Measurements from ENCODE around the gene NLRX1.
"Not testable (repeated sequence)": the region's sequence is repeated elsewhere in the genome, so short reads cannot be mapped to it uniquely, and the experiment has no call there.

The NLRX1 gene

GRCh38 chr11:119156496-119156895 lies 12.0 kb upstream of the NLRX1 start:
- no peak for TF ChIP-seq CTCF (IDR thresholded peaks at IDR 0.05)
- H3K27me3 Mint-ChIP-seq (ENCODE audit: low read depth, poor library complexity): peaks cover 57% of the 10 kb centered on the region
- H3K4me1 Mint-ChIP-seq: no peaks in the 10 kb centered on the region
- DNase-seq: no peak
- no peaks in the 10 kb centered on the region for H3K9me3 Mint-ChIP-seq
- no peaks in the 10 kb centered on the region for H3K36me3 Mint-ChIP-seq (ENCODE audit: low read depth)
- H3K27ac Mint-ChIP-seq: no peak overlapping the region
- H3K4me3 Mint-ChIP-seq: no peak overlapping the region

- Mint-ChIP-seq H3K27ac (no peak overlapping the region), H3K36me3 (ENCODE audit: low read depth) (no peaks in the 10 kb centered on the region), H3K4me3 (no peak overlapping the region), H3K4me1 (no peaks in the 10 kb centered on the region), H3K27me3 (ENCODE audit: low read depth, poor library complexity) (peaks cover 52% of the 10 kb centered on the region), H3K9me3 (no peaks in the 10 kb centered on the region)
- no peak for DNase-seq
- TF ChIP-seq CTCF (IDR thresholded peaks at IDR 0.05): no peak
Observed at GRCh38 chr11:119157063-119157462, 11.5 kb upstream of the NLRX1 start.

- peaks cover 50% of the 10 kb centered on the region for H3K27me3 Mint-ChIP-seq (ENCODE audit: low read depth, poor library complexity)
- H3K27ac Mint-ChIP-seq: no peak overlapping the region
- no peak for TF ChIP-seq CTCF (IDR thresholded peaks at IDR 0.05)
- H3K4me3 Mint-ChIP-seq: no peak overlapping the region
- H3K4me1 Mint-ChIP-seq: no peaks in the 10 kb centered on the region
- no peaks in the 10 kb centered on the region for H3K36me3 Mint-ChIP-seq (ENCODE audit: low read depth)
- DNase-seq: no peak
- H3K9me3 Mint-ChIP-seq: no peaks in the 10 kb centered on the region
Observed at GRCh38 chr11:119158467-119158866, 10.1 kb upstream of the NLRX1 start.

GRCh38 chr11:119160151-119160550 lies 8.4 kb upstream of the NLRX1 start:
- DNase-seq: no peak
- H3K9me3 Mint-ChIP-seq: no peaks in the 10 kb centered on the region
- no peak for TF ChIP-seq CTCF (IDR thresholded peaks at IDR 0.05)
- H3K4me3 Mint-ChIP-seq: no peak overlapping the region
- H3K27ac Mint-ChIP-seq: no peak overlapping the region
- H3K36me3 Mint-ChIP-seq (ENCODE audit: low read depth): no peaks in the 10 kb centered on the region
- H3K4me1 Mint-ChIP-seq: no peaks in the 10 kb centered on the region
- H3K27me3 Mint-ChIP-seq (ENCODE audit: low read depth, poor library complexity): peaks cover 40% of the 10 kb centered on the region

GRCh38 chr11:119161871-119162270 lies 6.7 kb upstream of the NLRX1 start:
- no peak for TF ChIP-seq CTCF (IDR thresholded peaks at IDR 0.05)
- Mint-ChIP-seq H3K4me1 (peaks cover 6% of the 10 kb centered on the region), H3K9me3 (no peaks in the 10 kb centered on the region), H3K36me3 (ENCODE audit: low read depth) (no peaks in the 10 kb centered on the region), H3K27ac (no peak overlapping the region), H3K27me3 (ENCODE audit: low read depth, poor library complexity) (peaks cover 32% of the 10 kb centered on the region), H3K4me3 (no peak overlapping the region)
- DNase-seq: no peak

GRCh38 chr11:119166368-119167076 lies 2.0 kb upstream of the NLRX1 start:
- no peak for DNase-seq
- Mint-ChIP-seq H3K27ac (no peak overlapping the region), H3K4me1 (peaks cover 25% of the 10 kb centered on the region), H3K27me3 (ENCODE audit: low read depth, poor library complexity) (peaks cover 9% of the 10 kb centered on the region), H3K9me3 (no peaks in the 10 kb centered on the region), H3K36me3 (ENCODE audit: low read depth) (no peaks in the 10 kb centered on the region), H3K4me3 (no peak overlapping the region)
- no peak for TF ChIP-seq CTCF (IDR thresholded peaks at IDR 0.05)

GRCh38 chr11:119167077-119167458 lies 1.5 kb upstream of the NLRX1 start:
- not testable (repeated sequence) for H3K36me3 Mint-ChIP-seq (ENCODE audit: low read depth); H3K4me3 Mint-ChIP-seq; H3K9me3 Mint-ChIP-seq; H3K27ac Mint-ChIP-seq; H3K27me3 Mint-ChIP-seq (ENCODE audit: low read depth, poor library complexity); DNase-seq
- peaks cover 27% of the 10 kb centered on the region for H3K4me1 Mint-ChIP-seq

All from nephron progenitor cell (in vitro differentiated cells).